CD14-positive monocyte (primary cell): Measurements from ENCODE around the gene PLXDC2. TPM values are rescaled to one million over a fixed set of nuclear protein-coding genes. Genes with fewer than 3 reads are reported as not detected.

Experiments
- DNase-seq, 3 donors: peaks; one replicate each; pipeline ENCODE4 v3.0.0-alpha.2; 2011 to 2022
- H2AFZ ChIP-seq: 2 replicates; pipeline ENCODE4 v1.6.0; 2012; ENCODE audit warnings: mild to moderate bottlenecking, low read depth, low read length, inconsistent platforms; ENCODE audit not compliant: insufficient read depth, poor library complexity, severe bottlenecking
- H3K27ac ChIP-seq, 2 donors: 1 replicate in 1 of 2; 2 replicates in 1 of 2; pipeline ENCODE4 v1.5.1; 2012 to 2013; ENCODE audit warnings: low read length in 2 of 2, control low read depth in 1 of 2, inconsistent platforms in 1 of 2, low read depth in 1 of 2, mild to moderate bottlenecking in 1 of 2
- H3K27me3 ChIP-seq, 2 donors: one replicate each; pipeline versions ENCODE4 v1.6.0 to v1.6.1; 2011 to 2013; ENCODE audit warnings: low read length in 2 of 2; ENCODE audit not compliant: control insufficient read depth in 2 of 2, insufficient read depth in 2 of 2
- H3K36me3 ChIP-seq, 2 donors: replicated peaks in 1 of 2; 1 replicate in 1 of 2; 2 replicates in 1 of 2; pipeline versions ENCODE4 v1.5.1 to v1.6.1; 2012 to 2013; ENCODE audit warnings: low read length in 2 of 2, control low read depth in 1 of 2, inconsistent platforms in 1 of 2, mild to moderate bottlenecking in 1 of 2; ENCODE audit not compliant: insufficient read depth in 2 of 2, control insufficient read depth in 1 of 2
- H3K4me1 ChIP-seq, 2 donors: 1 replicate in 1 of 2; 2 replicates in 1 of 2; pipeline versions ENCODE4 v1.5.1 to v1.6.1; 2012 to 2013; ENCODE audit warnings: low read length in 2 of 2, control low read depth in 1 of 2, inconsistent platforms in 1 of 2, mild to moderate bottlenecking in 1 of 2, moderate library complexity in 1 of 2; ENCODE audit not compliant: insufficient read depth in 2 of 2, control insufficient read depth in 1 of 2
- H3K4me2 ChIP-seq: replicated peaks from 2 replicates; pipeline ENCODE3; 2012; ENCODE audit warnings: low read length, moderate library complexity, mild to moderate bottlenecking; ENCODE audit not compliant: poor library complexity, severe bottlenecking; ENCODE audit errors: extremely low read depth
- H3K4me3 ChIP-seq, 3 experiments: fragments of 200-600 bp in 1 of 3; sonication (generic) in 1 of 3; replicated peaks in 1 of 3; 1 replicate in 2 of 3; 2 replicates in 1 of 3; pipeline ENCODE4 v1.5.1; 2011 to 2013; ENCODE audit warnings: low read length in 3 of 3, mild to moderate bottlenecking in 3 of 3, control low read depth in 2 of 3, low read depth in 2 of 3, inconsistent platforms in 1 of 3, moderate library complexity in 1 of 3
- H3K79me2 ChIP-seq: 2 replicates; pipeline ENCODE4 v1.6.0; 2012; ENCODE audit warnings: mild to moderate bottlenecking, control low read depth, inconsistent platforms, low read length, moderate library complexity; ENCODE audit not compliant: insufficient read depth
- H3K9ac ChIP-seq: 2 replicates; pipeline ENCODE4 v1.6.0; 2017; ENCODE audit warnings: low read length, mild to moderate bottlenecking; ENCODE audit not compliant: insufficient read depth, poor library complexity, severe bottlenecking
- H3K9me3 ChIP-seq, 2 donors: replicated peaks in 1 of 2; 1 replicate in 1 of 2; 2 replicates in 1 of 2; pipeline versions ENCODE4 v1.5.1 to v1.6.1; 2012 to 2013; ENCODE audit warnings: low read length in 2 of 2, control low read depth in 1 of 2; ENCODE audit not compliant: control insufficient read depth in 1 of 2, insufficient read depth in 1 of 2
- H4K20me1 ChIP-seq: 2 replicates; pipeline ENCODE4 v1.6.0; 2012; ENCODE audit warnings: mild to moderate bottlenecking, low read length, control low read depth, moderate library complexity; ENCODE audit not compliant: insufficient read depth
- H3K27ac Mint-ChIP-seq, 7 donors: one replicate each; pipeline ENCODE4 v1.8.0; 2020; ENCODE audit warnings: mild to moderate bottlenecking in 7 of 7, mixed read lengths in 7 of 7, moderate library complexity in 6 of 7, inconsistent platforms in 2 of 7
- H3K27me3 Mint-ChIP-seq, 3 donors: one replicate each; pipeline ENCODE4 v1.8.0; 2021 to 2022; ENCODE audit warnings: low read depth in 3 of 3, mild to moderate bottlenecking in 3 of 3, mixed read lengths in 3 of 3, moderate library complexity in 3 of 3, inconsistent platforms in 1 of 3
- H3K36me3 Mint-ChIP-seq, 2 donors: one replicate each; pipeline ENCODE4 v1.8.0; 2020; ENCODE audit warnings: mixed read lengths in 2 of 2, inconsistent platforms in 1 of 2, mild to moderate bottlenecking in 1 of 2
- H3K4me1 Mint-ChIP-seq: one replicate; pipeline ENCODE4 v1.8.0; 2020; ENCODE audit warnings: mild to moderate bottlenecking, mixed read lengths
- H3K4me3 Mint-ChIP-seq, 2 donors: one replicate each; pipeline ENCODE4 v1.8.0; 2020; ENCODE audit warnings: mild to moderate bottlenecking in 2 of 2, mixed read lengths in 2 of 2, moderate library complexity in 1 of 2
- H3K9me3 Mint-ChIP-seq, 7 donors: one replicate each; pipeline ENCODE4 v1.8.0; 2020 to 2022; ENCODE audit warnings: mixed read lengths in 7 of 7, mild to moderate bottlenecking in 6 of 7, moderate library complexity in 6 of 7, inconsistent platforms in 2 of 7
- WGBS: methylation state at CpG from one replicate; pipeline ENCODE4 v1.1.5; 2013; ENCODE audit warnings: missing lambda C conversion rate; ENCODE audit not compliant: insufficient coverage; 5-methylcytosine and 5-hydroxymethylcytosine counted together
- intact Hi-C, 2 donors: fragments of 100-400 bp; cut with micrococcal nuclease; formaldehyde crosslinking; loops; one replicate each; pipeline versions ENCODE4 v1.15.0 to v1.15.1; 2023
- polyA plus RNA-seq, 3 donors: library from polyadenylated mRNA; depleted of rRNA in 1 of 3; unstranded in 2 of 3; stranded (reverse) in 1 of 3; fragments of 300-500 nt in 2 of 3; fragments of >200 nt in 1 of 3; fragmentation: Illumina TruSeq in 2 of 3; gene quantifications; 1 replicate in 2 of 3; 2 replicates in 1 of 3; pipeline ENCODE4 v1.2.3, GENCODE V29; 2012 to 2021
- TF ChIP-seq, protein P1 (sequence below): fragments of 200-600 bp; IDR thresholded peaks from one replicate; pipeline ENCODE4 v1.8.0; 2022; ENCODE audit warnings: antibody characterized with exemption, mild to moderate bottlenecking

PLXDC2 gene
- polyA plus RNA-seq, 3 donors: 37.5 to 128 (median 93.6) TPM

DNA sequence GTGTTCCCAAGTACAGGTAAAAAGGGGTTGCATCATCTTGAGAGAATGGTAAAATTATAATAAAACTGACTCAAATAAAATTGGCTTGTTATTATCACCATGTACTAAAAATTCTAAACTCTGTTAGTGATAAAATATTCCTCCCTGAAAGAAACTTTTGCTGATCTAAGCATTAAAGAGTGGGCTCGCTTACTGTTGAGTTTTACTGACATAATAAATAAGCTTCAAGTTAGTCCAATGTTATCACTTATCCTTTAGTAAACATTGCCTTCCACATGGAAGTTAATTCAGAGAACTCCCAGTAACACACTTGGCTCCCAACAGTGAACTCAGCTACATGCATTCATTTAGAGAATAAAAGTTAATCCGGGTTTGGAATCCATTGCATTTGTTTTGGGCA lies 456.4 kb downstream of the PLXDC2 start:
- Mint-ChIP-seq H3K4me3 (no peak overlapping the region), H3K36me3 (peaks cover 27 to 36% of the 10 kb centered on the region in 2 donors), H3K9me3 (peaks cover 0 to 3% (median 0%) of the 10 kb centered on the region in 7 donors), H3K27me3 (no peaks in the 10 kb centered on the region), H3K4me1 (no peaks in the 10 kb centered on the region), H3K27ac (no peak overlapping the region)
- Histone ChIP-seq H3K27me3 (no peaks in the 10 kb centered on the region), H3K4me2 (no peak overlapping the region), H2AFZ (no peak overlapping the region), H4K20me1 (no peaks in the 10 kb centered on the region), H3K9ac (no peak overlapping the region), H3K27ac (no peak overlapping the region), H3K4me1 (no peaks in the 10 kb centered on the region), H3K79me2 (no peaks in the 10 kb centered on the region), H3K4me3 (no peak overlapping the region), H3K9me3 (no peaks in the 10 kb centered on the region), H3K36me3 (peaks cover 2 to 32% of the 10 kb centered on the region in 2 donors)
- no peak for DNase-seq
- TF ChIP-seq, protein P1, sequence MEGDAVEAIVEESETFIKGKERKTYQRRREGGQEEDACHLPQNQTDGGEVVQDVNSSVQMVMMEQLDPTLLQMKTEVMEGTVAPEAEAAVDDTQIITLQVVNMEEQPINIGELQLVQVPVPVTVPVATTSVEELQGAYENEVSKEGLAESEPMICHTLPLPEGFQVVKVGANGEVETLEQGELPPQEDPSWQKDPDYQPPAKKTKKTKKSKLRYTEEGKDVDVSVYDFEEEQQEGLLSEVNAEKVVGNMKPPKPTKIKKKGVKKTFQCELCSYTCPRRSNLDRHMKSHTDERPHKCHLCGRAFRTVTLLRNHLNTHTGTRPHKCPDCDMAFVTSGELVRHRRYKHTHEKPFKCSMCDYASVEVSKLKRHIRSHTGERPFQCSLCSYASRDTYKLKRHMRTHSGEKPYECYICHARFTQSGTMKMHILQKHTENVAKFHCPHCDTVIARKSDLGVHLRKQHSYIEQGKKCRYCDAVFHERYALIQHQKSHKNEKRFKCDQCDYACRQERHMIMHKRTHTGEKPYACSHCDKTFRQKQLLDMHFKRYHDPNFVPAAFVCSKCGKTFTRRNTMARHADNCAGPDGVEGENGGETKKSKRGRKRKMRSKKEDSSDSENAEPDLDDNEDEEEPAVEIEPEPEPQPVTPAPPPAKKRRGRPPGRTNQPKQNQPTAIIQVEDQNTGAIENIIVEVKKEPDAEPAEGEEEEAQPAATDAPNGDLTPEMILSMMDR: no peak
- intact Hi-C loops: no loop called here
- no CpG with 5 or more reads among the region's 2 CpGs for WGBS

- Histone ChIP-seq H3K4me2 (no peak overlapping the region), H3K9me3 (no peaks in the 10 kb centered on the region), H3K36me3 (peaks cover 6 to 36% of the 10 kb centered on the region in 2 donors), H3K79me2 (no peaks in the 10 kb centered on the region), H4K20me1 (no peaks in the 10 kb centered on the region), H2AFZ (no peak overlapping the region), H3K9ac (no peak overlapping the region), H3K4me1 (no peaks in the 10 kb centered on the region), H3K27ac (no peak overlapping the region), H3K27me3 (no peaks in the 10 kb centered on the region), H3K4me3 (no peak overlapping the region)
- Mint-ChIP-seq H3K27me3 (no peaks in the 10 kb centered on the region), H3K4me1 (no peaks in the 10 kb centered on the region), H3K27ac (no peak overlapping the region), H3K36me3 (peaks cover 25 to 37% of the 10 kb centered on the region in 2 donors), H3K4me3 (no peak overlapping the region), H3K9me3 (peaks cover 0 to 8% (median 0%) of the 10 kb centered on the region in 7 donors)
- WGBS: 100% methylated on average over 1 of the region's 3 CpGs
- DNase-seq: no peak
- intact Hi-C loops: no loop called here
- TF ChIP-seq, protein P1: no peak
Observed at GRCh38 chr10:20274571-20274970, 458.3 kb downstream of the PLXDC2 start.
